ENCODE data around the gene PTPRN2.

The PTPRN2 gene

GRCh38 chr7:158602905-158603772 lies 15.5 kb upstream of the PTPRN2 start:
- no peak overlapping the region for H3K4me3 ChIP-seq (ENCODE audit: low read depth, low read length)
- no peak for DNase-seq (ENCODE audit: low read depth)
- no peak for TF ChIP-seq CTCF (IDR thresholded peaks at IDR 0.05; ENCODE audit: low read depth, low read length, missing control alignments)

DNA sequence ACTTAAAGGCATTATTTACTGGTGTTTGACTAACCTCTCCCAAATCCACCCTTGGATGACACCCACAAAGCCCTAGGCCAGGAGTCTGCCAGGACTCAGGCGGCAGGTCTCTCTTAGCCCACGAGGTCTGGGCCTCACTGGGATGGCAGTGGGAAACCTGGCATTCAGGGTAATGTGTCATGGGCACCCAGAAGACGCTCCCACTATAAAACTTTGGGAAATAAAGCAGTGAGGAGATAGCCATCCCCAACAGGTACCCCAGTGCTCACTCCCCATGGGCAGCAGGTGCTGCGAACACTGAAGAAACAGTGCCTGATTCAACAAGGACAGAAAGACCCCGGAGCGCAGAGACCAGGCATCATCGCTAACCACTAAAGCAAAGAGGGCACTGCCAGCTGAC lies 14.4 kb upstream of the PTPRN2 start:
- TF ChIP-seq CTCF (IDR thresholded peaks at IDR 0.05; ENCODE audit: low read depth, low read length, missing control alignments), result no peak
- no peak for DNase-seq (ENCODE audit: low read depth)
- no peak overlapping the region for H3K4me3 ChIP-seq (ENCODE audit: low read depth, low read length)

DNA sequence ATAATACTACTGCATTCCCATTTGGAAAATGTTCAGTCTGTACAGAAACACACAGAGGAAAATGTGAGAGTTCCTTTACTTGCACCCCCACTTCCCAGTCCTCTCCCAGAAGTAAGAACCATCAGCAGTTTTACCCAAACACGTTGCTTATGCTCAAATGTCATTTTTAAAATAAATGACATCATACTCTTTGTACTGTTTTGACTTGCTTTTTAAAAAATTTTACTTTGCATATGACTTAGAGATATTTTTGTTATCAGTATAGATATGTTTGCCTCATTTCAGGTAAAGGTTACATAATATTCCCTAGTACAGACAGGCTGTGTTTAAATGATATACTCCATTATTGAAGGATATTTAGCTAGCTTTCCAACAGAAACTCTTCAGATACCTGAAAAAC lies 13.5 kb upstream of the PTPRN2 start:
- DNase-seq (ENCODE audit: low read depth), result no peak
- H3K4me3 ChIP-seq (ENCODE audit: low read depth, low read length), result no peak overlapping the region
- no peak for TF ChIP-seq CTCF (IDR thresholded peaks at IDR 0.05; ENCODE audit: low read depth, low read length, missing control alignments)

DNA sequence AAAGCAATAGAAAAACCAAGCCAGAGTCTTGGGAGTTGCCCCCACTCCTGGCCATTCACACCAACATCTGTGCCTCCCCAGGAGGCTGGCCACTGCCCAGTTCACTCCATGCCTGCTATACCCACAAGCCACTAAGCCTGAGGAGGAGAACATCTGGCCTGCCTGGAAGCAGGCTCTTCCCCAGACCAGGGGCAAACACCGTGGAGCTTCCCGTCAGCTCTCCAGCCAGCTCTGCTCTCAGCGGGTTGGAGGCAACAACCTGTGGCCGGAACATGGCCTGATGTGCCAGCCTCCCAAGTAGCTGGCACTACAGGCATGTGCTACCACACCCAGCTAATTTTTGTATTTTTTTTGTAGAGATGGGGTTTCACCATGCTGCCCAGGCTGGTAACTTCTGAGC lies 9.1 kb upstream of the PTPRN2 start:
- TF ChIP-seq CTCF (IDR thresholded peaks at IDR 0.05; ENCODE audit: low read depth, low read length, missing control alignments), result no peak
- H3K4me3 ChIP-seq (ENCODE audit: low read depth, low read length), result no peak overlapping the region
- no peak for DNase-seq (ENCODE audit: low read depth)

GRCh38 chr7:158596309-158596708 lies 8.7 kb upstream of the PTPRN2 start:
- no peak for TF ChIP-seq CTCF (IDR thresholded peaks at IDR 0.05; ENCODE audit: low read depth, low read length, missing control alignments)
- no peak for DNase-seq (ENCODE audit: low read depth)
- no peak overlapping the region for H3K4me3 ChIP-seq (ENCODE audit: low read depth, low read length)

- no peak for DNase-seq (ENCODE audit: low read depth)
- H3K4me3 ChIP-seq (ENCODE audit: low read depth, low read length), result no peak overlapping the region
- TF ChIP-seq CTCF (IDR thresholded peaks at IDR 0.05; ENCODE audit: low read depth, low read length, missing control alignments), result no peak
Observed at GRCh38 chr7:158595068-158595467, 7.4 kb upstream of the PTPRN2 start.

DNA sequence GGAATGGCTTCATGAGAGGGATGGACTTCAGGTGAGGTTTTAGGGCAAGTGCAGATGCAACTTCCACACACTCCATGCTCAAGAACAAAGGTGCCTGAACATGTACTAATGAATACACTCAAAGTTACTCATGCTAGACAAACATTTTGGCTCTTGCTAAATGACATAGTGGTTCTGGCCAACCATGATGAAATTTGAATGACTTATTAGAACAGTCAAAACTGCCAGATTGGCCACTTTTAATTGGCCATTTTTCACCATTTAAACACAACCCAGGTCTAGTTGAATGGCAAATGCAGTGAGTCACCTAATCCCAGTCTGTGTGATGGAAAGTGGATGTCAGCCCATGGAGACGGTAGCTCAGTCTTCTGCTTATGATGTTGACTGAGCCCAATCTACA lies 4.9 kb upstream of the PTPRN2 start:
- H3K4me3 ChIP-seq (ENCODE audit: low read depth, low read length), result no peak overlapping the region
- no peak for DNase-seq (ENCODE audit: low read depth)
- no peak for TF ChIP-seq CTCF (IDR thresholded peaks at IDR 0.05; ENCODE audit: low read depth, low read length, missing control alignments)
